ENCODE results near the gene ALS2CL.
A peak's percentile ranks its signal among the peaks of the same experiment; 100 is the strongest.

The ALS2CL gene

DNA sequence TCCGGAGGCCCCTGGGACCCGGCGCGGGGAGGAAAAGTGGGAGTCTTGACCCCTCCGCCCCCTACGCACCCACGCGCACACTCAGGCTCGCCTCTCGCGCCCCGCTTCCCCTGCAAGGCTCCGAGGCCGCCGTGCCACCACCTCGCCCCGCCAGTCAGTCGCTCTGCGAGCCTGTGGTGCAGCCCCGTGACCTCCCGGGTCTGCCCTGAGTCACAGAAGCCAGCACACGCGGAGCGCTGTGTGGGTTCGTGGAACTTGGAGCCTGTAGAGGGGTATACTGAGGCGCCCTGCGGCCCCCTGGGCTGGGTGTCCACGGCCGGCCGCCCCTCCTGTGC lies 380 bp upstream of the ALS2CL start:
- peak overlapping the region; percentile 74 to 83 for H3K4me3 ChIP-seq
- TF ChIP-seq, protein P1, sequence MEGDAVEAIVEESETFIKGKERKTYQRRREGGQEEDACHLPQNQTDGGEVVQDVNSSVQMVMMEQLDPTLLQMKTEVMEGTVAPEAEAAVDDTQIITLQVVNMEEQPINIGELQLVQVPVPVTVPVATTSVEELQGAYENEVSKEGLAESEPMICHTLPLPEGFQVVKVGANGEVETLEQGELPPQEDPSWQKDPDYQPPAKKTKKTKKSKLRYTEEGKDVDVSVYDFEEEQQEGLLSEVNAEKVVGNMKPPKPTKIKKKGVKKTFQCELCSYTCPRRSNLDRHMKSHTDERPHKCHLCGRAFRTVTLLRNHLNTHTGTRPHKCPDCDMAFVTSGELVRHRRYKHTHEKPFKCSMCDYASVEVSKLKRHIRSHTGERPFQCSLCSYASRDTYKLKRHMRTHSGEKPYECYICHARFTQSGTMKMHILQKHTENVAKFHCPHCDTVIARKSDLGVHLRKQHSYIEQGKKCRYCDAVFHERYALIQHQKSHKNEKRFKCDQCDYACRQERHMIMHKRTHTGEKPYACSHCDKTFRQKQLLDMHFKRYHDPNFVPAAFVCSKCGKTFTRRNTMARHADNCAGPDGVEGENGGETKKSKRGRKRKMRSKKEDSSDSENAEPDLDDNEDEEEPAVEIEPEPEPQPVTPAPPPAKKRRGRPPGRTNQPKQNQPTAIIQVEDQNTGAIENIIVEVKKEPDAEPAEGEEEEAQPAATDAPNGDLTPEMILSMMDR (IDR thresholded peaks at IDR 0.05): no peak
- H3K9me3 ChIP-seq: no peaks in the 10 kb centered on the region
- peak overlapping the region; percentile 94 to 97 for H3K27ac ChIP-seq
- peaks cover 8 to 74% (median 63%) of the 10 kb centered on the region in 4 donors for H3K4me1 ChIP-seq
- DNase-seq: peak in 1 of 2 donors; percentile 33
- H3K36me3 ChIP-seq: peaks cover 0 to under 1% (median 0%) of the 10 kb centered on the region in 3 donors
- no peaks in the 10 kb centered on the region for H3K27me3 ChIP-seq
- intact Hi-C loops (cut with DNase I; ENCODE audit: low total_unique reads): loop anchor here (10.0 kb wide), 1 partner anchor 709 kb away; no protein-coding TSS in a partner anchor

DNA sequence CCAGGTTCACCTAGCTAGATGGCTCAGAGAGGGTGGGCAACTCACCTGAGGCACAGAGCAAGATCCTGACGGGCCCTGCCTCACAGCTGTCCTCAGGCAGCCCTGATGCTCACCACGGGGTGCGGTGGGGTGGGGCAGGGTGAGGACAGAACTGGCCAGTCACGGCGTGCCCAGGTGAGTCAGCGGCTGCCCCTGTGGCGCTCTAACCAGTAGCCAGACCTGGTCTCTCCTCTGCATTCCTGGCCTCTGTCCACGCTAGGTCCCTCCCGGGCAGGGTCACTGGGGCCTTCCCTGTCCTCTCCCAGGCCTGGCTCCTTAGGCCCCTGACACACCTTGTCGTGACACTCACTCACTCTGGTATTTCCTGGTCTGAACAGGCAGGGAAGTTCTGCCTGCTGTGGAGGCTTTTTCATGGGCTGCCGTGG lies 901 bp downstream of the ALS2CL start:
- intact Hi-C loops (cut with DNase I; ENCODE audit: low total_unique reads): loop anchor here (10.0 kb wide), 1 partner anchor 708 kb away; no protein-coding TSS in a partner anchor
- DNase-seq: peak in 1 of 2 donors; percentile 71
- TF ChIP-seq, protein P1 (IDR thresholded peaks at IDR 0.05): no peak
- peak overlapping the region; percentile 94 to 97 for H3K27ac ChIP-seq
- H3K27me3 ChIP-seq: no peaks in the 10 kb centered on the region
- no peaks in the 10 kb centered on the region for H3K9me3 ChIP-seq
- peak overlapping the region; percentile 74 to 83 for H3K4me3 ChIP-seq
- H3K36me3 ChIP-seq: peaks cover 0 to 13% (median 6%) of the 10 kb centered on the region in 3 donors
- peaks cover 8 to 74% (median 63%) of the 10 kb centered on the region in 4 donors for H3K4me1 ChIP-seq

DNA sequence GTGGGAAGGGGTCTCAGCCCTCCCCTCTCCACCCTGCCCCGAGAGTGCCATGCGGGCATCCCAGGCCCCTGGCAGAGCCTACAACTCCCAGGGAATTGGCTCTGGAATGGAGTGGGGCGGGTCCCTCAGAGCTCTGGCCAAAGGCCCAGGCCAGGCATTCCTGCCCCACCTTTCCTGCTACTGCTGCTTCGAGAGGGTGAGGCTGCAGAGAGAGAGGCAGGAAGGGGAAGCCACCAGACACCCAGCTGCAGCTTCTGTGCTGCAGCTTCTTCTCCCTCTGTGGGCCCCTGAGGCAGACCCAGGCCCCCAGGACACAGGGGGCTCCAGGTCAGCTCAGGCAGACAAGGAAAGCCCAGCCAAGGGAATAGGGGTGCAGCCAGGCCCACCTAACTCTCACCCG lies 2.7 kb downstream of the ALS2CL start:
- intact Hi-C loops (cut with DNase I; ENCODE audit: low total_unique reads): loop anchor here (10.0 kb wide), 1 partner anchor 706 kb away; no protein-coding TSS in a partner anchor
- Histone ChIP-seq H3K9me3 (no peaks in the 10 kb centered on the region), H3K27me3 (no peaks in the 10 kb centered on the region), H3K4me3 (no peak overlapping the region), H3K4me1 (peaks cover 2 to 57% (median 45%) of the 10 kb centered on the region in 4 donors), H3K27ac (no peak overlapping the region), H3K36me3 (peaks cover 0 to 31% (median 8%) of the 10 kb centered on the region in 3 donors)
- no peak for DNase-seq
- TF ChIP-seq, protein P1 (IDR thresholded peaks at IDR 0.05): no peak

DNA sequence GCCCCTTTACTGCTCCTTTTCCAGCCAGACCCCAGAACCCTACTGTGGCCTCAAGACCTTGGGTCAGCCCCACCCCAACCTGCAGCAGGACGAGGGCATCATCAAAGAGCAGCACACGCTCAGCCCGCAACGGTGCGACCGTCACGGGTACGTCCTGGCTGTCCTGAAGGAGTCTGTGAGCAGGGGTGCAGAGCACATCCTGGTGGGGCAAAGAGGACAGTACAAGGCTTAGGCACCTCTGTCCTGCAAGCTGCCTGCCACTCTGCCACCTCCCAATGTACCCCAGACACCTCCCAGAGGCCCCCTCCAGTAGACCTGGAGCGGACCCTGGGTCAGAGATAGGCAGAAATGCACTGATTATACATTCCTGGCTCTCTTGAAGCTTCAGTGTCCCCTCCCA lies 8.0 kb downstream of the ALS2CL start:
- H3K36me3 ChIP-seq: peaks cover 11 to 84% (median 41%) of the 10 kb centered on the region in 3 donors
- H3K4me1 ChIP-seq: peaks cover 0 to 4% (median 3%) of the 10 kb centered on the region in 4 donors
- no peaks in the 10 kb centered on the region for H3K27me3 ChIP-seq
- no peak for DNase-seq
- intact Hi-C loops (cut with DNase I; ENCODE audit: low total_unique reads): no loop called here
- TF ChIP-seq, protein P1 (IDR thresholded peaks at IDR 0.05): no peak
- no peaks in the 10 kb centered on the region for H3K9me3 ChIP-seq
- H3K4me3 ChIP-seq: no peak overlapping the region
- no peak overlapping the region for H3K27ac ChIP-seq

DNA sequence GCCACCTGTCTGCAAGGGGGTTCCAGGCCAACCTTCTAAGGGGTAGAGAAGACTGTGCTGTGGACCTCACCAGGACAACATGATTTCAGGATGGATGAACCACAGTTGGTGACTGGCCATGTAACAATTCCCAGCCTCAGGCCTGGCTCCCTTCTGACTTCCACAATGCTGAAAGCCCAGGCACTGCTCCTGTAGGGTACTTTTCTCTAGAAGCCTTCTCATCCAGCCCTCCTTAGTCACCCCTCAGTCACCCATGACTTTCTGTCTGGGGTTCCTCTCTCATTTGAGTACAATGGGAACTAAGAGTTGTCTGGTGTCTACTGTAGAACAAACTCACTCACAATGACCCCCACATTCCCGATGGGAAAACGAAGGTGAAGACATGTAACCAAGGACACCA lies 8.6 kb downstream of the ALS2CL start:
- no peak overlapping the region for H3K4me3 ChIP-seq
- H3K27me3 ChIP-seq: no peaks in the 10 kb centered on the region
- H3K36me3 ChIP-seq: peaks cover 11 to 90% (median 47%) of the 10 kb centered on the region in 3 donors
- TF ChIP-seq, protein P1 (IDR thresholded peaks at IDR 0.05): no peak
- H3K27ac ChIP-seq: no peak overlapping the region
- no peak for DNase-seq
- no peaks in the 10 kb centered on the region for H3K4me1 ChIP-seq
- intact Hi-C loops (cut with DNase I; ENCODE audit: low total_unique reads): no loop called here
- H3K9me3 ChIP-seq: no peaks in the 10 kb centered on the region

DNA sequence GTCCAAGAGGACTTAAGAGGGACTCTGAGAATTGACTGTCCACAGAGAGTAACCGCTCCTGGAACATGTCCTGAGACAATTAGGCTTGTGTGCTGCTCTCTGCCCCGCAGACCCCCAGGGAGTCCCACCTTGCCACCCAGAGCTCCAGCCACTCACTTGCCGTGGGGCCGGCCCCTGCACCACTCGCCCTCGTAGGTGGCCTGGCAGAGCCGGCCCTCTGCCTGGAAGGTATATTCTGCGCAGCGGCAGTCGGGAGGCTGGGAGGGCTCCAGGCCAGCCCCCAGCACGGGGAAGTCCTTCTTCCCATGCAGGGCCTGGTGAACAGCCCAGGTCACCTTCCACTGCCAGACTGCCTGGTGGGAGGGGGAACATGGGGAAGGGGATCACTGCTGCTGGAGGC lies 10.5 kb downstream of the ALS2CL start:
- intact Hi-C loops (cut with DNase I; ENCODE audit: low total_unique reads): no loop called here
- DNase-seq: no peak
- Histone ChIP-seq H3K4me3 (no peak overlapping the region), H3K27ac (no peak overlapping the region), H3K36me3 (peaks cover 11 to 100% (median 46%) of the 10 kb centered on the region in 3 donors), H3K4me1 (no peaks in the 10 kb centered on the region), H3K27me3 (no peaks in the 10 kb centered on the region), H3K9me3 (no peaks in the 10 kb centered on the region)
- TF ChIP-seq, protein P1 (IDR thresholded peaks at IDR 0.05): no peak
